LNCaP clone FGC (cell line): ENCODE results near the gene ATP6V0E2.

Experiments used
- DNase-seq: peaks from one replicate; pipeline ENCODE4 v3.0.0-alpha.2; 2011; ENCODE audit warnings: low read depth
- H3K4me3 ChIP-seq: 2 replicates; pipeline ENCODE4 v1.5.1; 2011; ENCODE audit warnings: mild to moderate bottlenecking, low read depth, low read length, control low read depth
- CTCF ChIP-seq: IDR thresholded peaks from 2 replicates; pipeline ENCODE4 v1.5.1; 2012; ENCODE audit warnings: mild to moderate bottlenecking; ENCODE audit not compliant: control insufficient read depth, insufficient read depth; ENCODE audit errors: extremely low read depth

The ATP6V0E2 gene

GRCh38 chr7:149862156-149862555, 11.6 kb upstream of the ATP6V0E2 start:
- no peak overlapping the region for H3K4me3 ChIP-seq
- TF ChIP-seq CTCF = no peak
- DNase-seq = no peak

- DNase-seq = no peak
- TF ChIP-seq CTCF = no peak
- H3K4me3 ChIP-seq = no peak overlapping the region
Observed at GRCh38 chr7:149863500-149863899, 10.3 kb upstream of the ATP6V0E2 start.

DNA sequence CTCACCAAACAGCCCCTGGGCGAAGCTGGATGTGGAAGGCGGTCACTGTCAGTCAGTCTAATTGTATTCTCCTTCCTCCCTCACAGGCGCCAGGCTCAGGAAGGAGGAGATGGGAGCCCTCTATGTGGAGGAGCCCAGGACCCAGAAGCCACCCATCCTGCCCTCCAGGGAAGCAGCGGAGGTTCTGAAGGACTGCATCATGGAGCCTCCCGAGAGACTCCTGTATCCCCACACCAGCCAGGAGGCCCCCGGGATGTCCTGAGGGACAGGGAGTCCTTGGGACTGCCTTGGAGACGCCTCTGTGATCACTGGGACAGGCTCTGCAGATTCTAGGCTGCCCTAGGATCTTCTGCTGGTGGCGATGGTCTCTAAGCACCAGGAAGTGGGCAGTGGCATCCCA, 9.7 kb upstream of the ATP6V0E2 start:
- DNase-seq = no peak
- TF ChIP-seq CTCF = no peak
- no peak overlapping the region for H3K4me3 ChIP-seq

- DNase-seq = no peak
- H3K4me3 ChIP-seq = no peak overlapping the region
- no peak for TF ChIP-seq CTCF
Observed at GRCh38 chr7:149864751-149865150, 9.0 kb upstream of the ATP6V0E2 start.

DNA sequence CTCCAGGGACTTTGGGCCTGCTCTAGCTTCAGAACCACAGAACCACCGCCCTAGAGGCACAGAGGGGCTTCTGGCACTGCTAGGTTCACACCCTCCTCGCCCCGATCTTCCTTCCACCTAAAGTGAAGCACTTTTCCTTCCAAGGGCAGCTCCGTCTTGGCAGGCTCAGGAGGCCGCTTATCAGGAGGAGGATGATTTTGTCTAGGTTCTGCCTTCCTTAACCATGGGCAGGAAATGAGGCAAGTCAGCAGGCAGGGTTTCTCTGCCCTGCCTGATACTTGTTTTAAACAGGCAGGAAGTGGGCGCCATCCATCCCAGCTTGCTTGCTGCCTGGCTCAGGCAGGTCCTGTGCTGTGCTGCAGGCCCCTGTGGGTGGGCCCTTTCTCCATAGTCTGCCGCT, 8.3 kb upstream of the ATP6V0E2 start:
- DNase-seq = no peak
- TF ChIP-seq CTCF = no peak
- H3K4me3 ChIP-seq = no peak overlapping the region

GRCh38 chr7:149866139-149866778, 7.5 kb upstream of the ATP6V0E2 start:
- no peak for DNase-seq
- no peak overlapping the region for H3K4me3 ChIP-seq
- TF ChIP-seq CTCF = no peak

DNA sequence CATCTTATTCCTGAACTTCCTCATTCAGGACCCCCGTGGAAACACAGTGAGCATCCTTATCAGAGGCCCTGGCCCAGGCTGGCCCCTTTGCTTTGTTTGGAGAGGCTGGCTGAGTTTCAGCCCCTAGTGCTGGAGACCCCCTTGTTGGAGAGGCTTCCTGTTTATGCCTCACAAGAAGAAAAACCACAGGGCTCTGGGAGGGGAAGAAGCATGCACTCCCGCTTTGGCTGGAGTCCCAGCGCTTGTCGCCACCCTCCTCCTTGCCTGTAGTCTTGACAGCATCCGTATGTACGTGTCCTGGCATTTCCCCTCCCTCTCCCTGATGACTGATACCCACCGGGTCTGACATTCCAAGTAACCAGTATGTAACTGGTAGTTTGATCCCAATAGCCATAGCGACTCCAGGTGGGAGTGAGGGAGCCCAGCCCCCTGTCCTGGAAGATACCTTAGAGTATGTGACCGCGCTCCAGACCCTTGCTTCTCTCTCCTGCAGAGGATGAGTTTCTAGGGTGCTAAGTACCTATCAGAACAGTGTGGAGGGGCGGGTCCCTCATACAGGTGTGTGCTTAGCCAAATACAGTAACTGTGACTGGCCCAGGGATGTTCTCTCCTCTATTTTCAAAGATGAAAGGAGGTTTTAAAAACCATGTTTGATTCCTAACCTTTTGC, 6.9 kb upstream of the ATP6V0E2 start:
- no peak overlapping the region for H3K4me3 ChIP-seq
- no peak for DNase-seq
- no peak for TF ChIP-seq CTCF
